Hypothalamus (tissue), 51 donors: Measurements from ENCODE around the gene GOLPH3.
"Not testable (repeated sequence)": the region's sequence is repeated elsewhere in the genome, so short reads cannot be mapped to it uniquely, and the experiment has no call there.

ENCODE experiments used
- DNase-seq, 51 donors: peaks; one replicate each; lab custom pipeline; 2025; lab: John Stamatoyannopoulos, UW

GOLPH3 gene

DNA sequence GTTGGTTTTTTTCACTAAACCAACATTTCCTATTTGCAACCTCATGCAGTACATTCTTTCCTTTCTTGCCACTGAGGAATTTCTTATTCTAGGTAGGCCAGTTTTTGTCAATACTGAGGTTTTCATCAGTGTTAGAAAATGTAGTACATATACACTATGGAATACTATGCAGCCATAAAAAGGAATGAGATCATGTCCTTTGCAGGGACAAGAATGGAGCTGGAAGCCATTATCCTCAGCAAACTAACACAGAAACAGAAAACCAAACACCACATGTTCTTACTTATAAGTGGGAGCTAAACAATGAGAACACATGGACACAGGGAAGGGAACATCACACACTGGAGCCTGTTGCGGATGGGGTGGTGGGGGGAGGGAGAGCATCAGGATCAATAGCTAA, 93.6 kb downstream of the GOLPH3 start:
- not testable (repeated sequence) for DNase-seq

DNA sequence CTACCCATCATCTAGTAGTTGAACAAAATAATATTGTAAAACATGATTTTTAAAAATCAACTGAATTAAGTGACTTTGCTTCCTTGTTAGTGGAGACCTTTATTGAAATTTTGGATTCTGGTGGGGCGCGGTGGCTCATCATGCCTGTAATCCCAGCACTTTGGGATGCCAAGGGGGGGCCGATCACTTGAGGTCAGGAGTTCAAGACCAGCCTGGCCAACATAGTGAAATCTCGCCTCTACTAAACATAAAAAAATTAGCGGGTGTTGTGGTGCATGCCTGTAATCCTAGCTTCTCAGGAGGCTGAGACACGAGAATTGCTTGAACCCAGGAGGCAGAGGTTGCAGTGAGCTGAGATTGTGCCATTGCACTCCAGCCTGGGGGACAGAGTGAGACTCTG, 95.3 kb downstream of the GOLPH3 start:
- not testable (repeated sequence) for DNase-seq

DNA sequence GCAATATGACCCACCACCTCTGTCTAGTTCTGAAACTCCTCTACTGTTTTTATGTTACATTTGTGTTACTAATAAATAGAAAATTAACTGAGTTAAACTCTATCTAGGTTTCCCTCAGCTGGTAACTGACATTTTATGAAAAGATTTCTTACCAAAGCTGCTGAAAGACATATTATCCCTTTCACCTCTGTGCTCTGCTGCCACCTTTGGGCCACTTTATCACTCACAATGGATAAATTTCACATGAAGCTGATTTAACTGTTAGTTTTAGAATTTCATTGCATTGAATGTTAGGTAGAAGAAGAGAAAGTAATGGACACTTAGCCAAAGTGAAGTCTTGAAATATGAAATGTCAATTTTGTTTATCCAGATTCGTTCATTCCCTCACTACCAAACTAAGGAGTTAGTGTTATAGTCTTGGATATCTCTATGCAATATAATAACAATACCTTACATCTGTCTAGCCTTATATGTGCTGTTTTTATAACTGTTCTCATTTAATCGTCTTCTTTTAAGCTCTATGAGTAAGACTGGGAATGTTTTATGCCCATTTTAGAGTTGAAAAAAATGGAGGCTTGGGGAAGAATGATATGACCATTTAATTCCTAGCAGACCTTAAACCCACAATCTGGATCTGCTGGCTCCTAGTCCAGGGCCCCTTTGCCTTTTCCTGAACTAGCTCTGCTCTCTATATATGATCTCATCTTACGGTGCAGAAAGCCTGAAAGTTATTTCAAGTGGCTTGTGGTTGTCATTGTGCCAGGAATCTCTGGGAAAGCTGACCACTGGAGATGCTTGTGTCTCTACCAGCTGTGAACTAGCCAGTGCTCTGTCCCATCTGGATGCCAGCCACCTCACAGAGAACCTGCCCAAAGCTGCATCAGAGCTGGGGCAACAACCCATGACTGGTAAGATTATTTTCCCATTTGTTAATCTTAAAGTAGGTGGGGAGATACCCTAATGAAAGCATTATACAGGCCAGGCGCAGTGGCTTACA, 97.1 kb downstream of the GOLPH3 start:
- DNase-seq = peak in 19 of 51 donors; percentile 8 to 67 (median 23)
